CD4-positive, alpha-beta T cell treated with Interferon alpha-2 for 1 hour (primary cell): Measurements from ENCODE around the gene FAM240A.
"Not testable (repeated sequence)": the region's sequence is repeated elsewhere in the genome, so short reads cannot be mapped to it uniquely, and the experiment has no call there.

ENCODE experiments used
- DNase-seq, 2 donors: peaks; one replicate each; pipeline ENCODE4 v3.0.0-alpha.2; 2020 to 2022

Gene FAM240A

GRCh38 chr3:46612324-46612723 is at the start of gene FAM240A:
Gene FAM240A, plus strand, starts transcription at chr3:46612525. Its CDS starts 159 bp downstream, at chr3:46612684.
- no peak for DNase-seq

- no peak for DNase-seq
Measured at GRCh38 chr3:46564190-46565021, 47.9 kb upstream of the FAM240A start.

GRCh38 chr3:46565077-46565476 is 47.2 kb upstream of the FAM240A start:
- no peak for DNase-seq

GRCh38 chr3:46565607-46566039 is 46.7 kb upstream of the FAM240A start:
- DNase-seq, result no peak

GRCh38 chr3:46566040-46566641 is 46.2 kb upstream of the FAM240A start, which contains the start of gene LRRC2:
Gene LRRC2, minus strand, starts transcription at chr3:46566302. Its CDS starts 14,711 bp downstream, at chr3:46551591.
- DNase-seq, result peak in 1 of 2 donors; percentile 26

GRCh38 chr3:46571684-46572083 is 40.6 kb upstream of the FAM240A start:
- DNase-seq, result no peak

- no peak for DNase-seq
Measured at GRCh38 chr3:46573701-46574100, 38.6 kb upstream of the FAM240A start.

- no peak for DNase-seq
Measured at GRCh38 chr3:46574243-46574646, 38.1 kb upstream of the FAM240A start.

- no peak for DNase-seq
Measured at GRCh38 chr3:46574881-46575576, 37.3 kb upstream of the FAM240A start.

GRCh38 chr3:46575577-46576222 is 36.6 kb upstream of the FAM240A start:
- no peak for DNase-seq

GRCh38 chr3:46576386-46576785 is 35.9 kb upstream of the FAM240A start:
- DNase-seq, result no peak

- no peak for DNase-seq
Measured at GRCh38 chr3:46576879-46577278, 35.4 kb upstream of the FAM240A start.

GRCh38 chr3:46577580-46578249 is 34.6 kb upstream of the FAM240A start:
- not testable (repeated sequence) for DNase-seq

- DNase-seq, result no peak
Measured at GRCh38 chr3:46578973-46579755, 33.2 kb upstream of the FAM240A start.

- no peak for DNase-seq
Measured at GRCh38 chr3:46579756-46580286, 32.5 kb upstream of the FAM240A start.

- DNase-seq, result no peak
Measured at GRCh38 chr3:46580675-46581074, 31.6 kb upstream of the FAM240A start.

GRCh38 chr3:46584598-46585467 is 27.5 kb upstream of the FAM240A start:
- no peak for DNase-seq

- DNase-seq, result no peak
Measured at GRCh38 chr3:46585799-46586693, 26.3 kb upstream of the FAM240A start.

- no peak for DNase-seq
Measured at GRCh38 chr3:46586738-46587246, 25.5 kb upstream of the FAM240A start.
